ENCODE results near the gene RSRP1.

Gene RSRP1

GRCh38 chr1:25216123-25216522 is 31.1 kb downstream of the RSRP1 start:
- no peak for DNase-seq

- no peak for DNase-seq
Observed at GRCh38 chr1:25212725-25213124, 34.5 kb downstream of the RSRP1 start.

- DNase-seq = no peak
Observed at GRCh38 chr1:25210728-25211127, 36.5 kb downstream of the RSRP1 start.

GRCh38 chr1:25209516-25209915 is 37.7 kb downstream of the RSRP1 start:
- DNase-seq = no peak

- DNase-seq = no peak
Observed at GRCh38 chr1:25208561-25209222, 38.6 kb downstream of the RSRP1 start.

GRCh38 chr1:25208092-25208491 is 39.2 kb downstream of the RSRP1 start:
- no peak for DNase-seq

GRCh38 chr1:25206201-25206600 is 41.1 kb downstream of the RSRP1 start:
- DNase-seq = no peak

GRCh38 chr1:25205786-25206185 is 41.5 kb downstream of the RSRP1 start:
- DNase-seq = no peak

GRCh38 chr1:25204797-25205480 is 42.3 kb downstream of the RSRP1 start:
- peak; percentile 46 for DNase-seq

- no peak for DNase-seq
Observed at GRCh38 chr1:25201006-25201405, 46.2 kb downstream of the RSRP1 start.

- DNase-seq = peak; percentile 32
Observed at GRCh38 chr1:25199819-25200620, 47.2 kb downstream of the RSRP1 start.

GRCh38 chr1:25198663-25199252 is 48.5 kb downstream of the RSRP1 start:
- DNase-seq = peak; percentile 44

GRCh38 chr1:25197982-25198662 is 49.1 kb downstream of the RSRP1 start:
- no peak for DNase-seq

- no peak for DNase-seq
Observed at GRCh38 chr1:25197235-25197975, 49.8 kb downstream of the RSRP1 start.

GRCh38 chr1:25196830-25197229 is 50.4 kb downstream of the RSRP1 start:
- DNase-seq = no peak

- DNase-seq = no peak
Observed at GRCh38 chr1:25195835-25196234, 51.4 kb downstream of the RSRP1 start.

- no peak for DNase-seq
Observed at GRCh38 chr1:25194572-25195020, 52.7 kb downstream of the RSRP1 start.

- no peak for DNase-seq
Observed at GRCh38 chr1:25194054-25194453, 53.2 kb downstream of the RSRP1 start.

- no peak for DNase-seq
Observed at GRCh38 chr1:25193229-25193628, 54.0 kb downstream of the RSRP1 start.

Measured in NCI-H1694 (cell line).